Prostate gland (tissue), 2 donors: ENCODE results near the gene ITGB4. TPM values are rescaled to one million over a fixed set of nuclear protein-coding genes. Genes with fewer than 3 reads are reported as not detected.

ENCODE experiments used
- DNase-seq: peaks from one replicate; pipeline ENCODE4 v3.0.0-alpha.2; 2019; ENCODE audit warnings: low spot score
- H3K27ac ChIP-seq, 2 donors: fragments of 200-600 bp; sonication (generic); 2 replicates each; pipeline ENCODE4 v1.5.1; 2017 to 2019
- H3K27me3 ChIP-seq: fragments of 200-600 bp; sonication (generic); replicated peaks from 2 replicates; pipeline ENCODE4 v1.5.1; 2019; ENCODE audit not compliant: insufficient read depth
- H3K36me3 ChIP-seq, 2 donors: fragments of 200-600 bp; sonication (generic); 1 replicate in 1 of 2; 2 replicates in 1 of 2; pipeline versions ENCODE4 v1.5.1 to v1.8.1; 2017 to 2019
- H3K4me1 ChIP-seq: fragments of 200-600 bp; sonication (generic); replicated peaks from 2 replicates; pipeline ENCODE4 v1.5.1; 2019
- H3K4me3 ChIP-seq, 2 donors: fragments of 200-600 bp; sonication (generic); 2 replicates each; pipeline ENCODE4 v1.5.1; 2017 to 2019
- H3K9me3 ChIP-seq: fragments of 200-600 bp; sonication (generic); 2 replicates; pipeline ENCODE4 v1.5.1; 2017
- POLR2A ChIP-seq: fragments of 450-650 bp; IDR thresholded peaks from one replicate; pipeline ENCODE4 v1.6.1; 2016; ENCODE audit warnings: antibody characterized with exemption, mild to moderate bottlenecking
- POLR2AphosphoS5 ChIP-seq: sonication (generic); formaldehyde crosslinking; IDR thresholded peaks from one replicate; pipeline ENCODE4 v1.6.1; 2017; ENCODE audit warnings: antibody characterized with exemption
- WGBS: methylation state at CpG from one replicate; pipeline ENCODE4 v1.1.5; 2018; 5-methylcytosine and 5-hydroxymethylcytosine counted together
- intact Hi-C: fragments of 100-400 bp; cut with DNase I; formaldehyde crosslinking; loops from one replicate; pipeline ENCODE4 v1.14.2; 2022
- total RNA-seq, 2 donors: library from RNA; depleted of rRNA; stranded (reverse); fragments of >200 nt; gene quantifications; one replicate each; pipeline ENCODE4 v1.1.0, GENCODE V29; 2016
- TF ChIP-seq, protein P1 (sequence below), 4 experiments: fragments of 200-600 bp in 2 of 4; fragments of 450-650 bp in 2 of 4; sonication (generic) in 2 of 4; IDR thresholded peaks; 1 replicate in 3 of 4; 2 replicates in 1 of 4; pipeline ENCODE4 v1.5.1; 2016 to 2019; ENCODE audit warnings: antibody characterized with exemption in 4 of 4, mild to moderate bottlenecking in 2 of 4, moderate library complexity in 2 of 4

The ITGB4 gene
- total RNA-seq = 100 to 1,000 TPM in 1 of 2 donors, 10 to 100 TPM in 1; 81.0 to 105 TPM

DNA sequence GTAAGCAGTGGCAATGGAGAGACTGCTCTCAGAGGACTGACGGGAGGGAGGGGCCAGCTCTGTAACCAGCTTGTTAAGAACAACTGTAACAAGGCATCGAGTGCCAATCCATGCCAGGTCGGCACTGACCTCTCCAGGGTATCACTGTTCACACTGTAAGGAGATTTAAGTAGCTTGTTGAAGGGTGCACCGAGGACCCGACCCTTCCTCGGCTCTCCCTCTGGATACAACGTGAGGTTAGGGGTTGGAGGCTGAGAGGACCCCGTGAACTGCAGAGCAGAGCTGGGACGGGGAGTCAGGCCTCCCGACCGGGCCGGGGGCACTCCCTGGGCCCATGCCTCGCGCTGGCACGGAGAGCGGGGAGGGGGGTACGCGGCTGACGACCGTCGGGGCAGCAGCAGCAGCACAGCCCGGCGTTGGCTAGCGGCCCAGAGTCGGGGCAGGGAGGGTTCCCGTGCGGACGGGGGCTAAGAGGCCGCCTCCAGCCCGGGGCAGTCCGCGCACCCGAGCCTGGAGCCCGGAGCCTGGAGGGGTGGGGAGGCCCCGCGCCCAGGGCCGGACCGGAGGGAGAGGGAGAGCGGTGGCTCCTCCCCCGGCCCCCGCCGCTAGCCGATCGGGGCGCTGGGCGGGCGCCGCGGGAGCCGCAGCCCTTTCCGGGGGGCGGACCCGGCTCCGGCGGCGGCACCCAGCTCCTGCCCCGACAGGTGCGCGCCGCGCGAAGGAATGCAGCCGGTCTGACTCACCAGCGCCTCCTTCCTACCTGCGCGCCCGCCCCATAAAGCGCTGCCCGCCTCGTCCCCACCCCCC is at the start of gene ITGB4:
Gene ITGB4, plus strand, starts transcription at position 804 of the 807 bp plus-strand sequence. CDS start 3,245 bp downstream, outside the sequence.
- Histone ChIP-seq H3K36me3 (no peaks in the 10 kb centered on the region), H3K4me3 (peak within 1 kb of the TSS; percentile 34 to 53), H3K27ac (peak within 1 kb of the TSS; percentile 73 to 82), H3K9me3 (no peaks in the 10 kb centered on the region), H3K27me3 (no peaks in the 10 kb centered on the region), H3K4me1 (peaks cover 2% of the 10 kb centered on the region)
- intact Hi-C loops = no loop called here
- WGBS = 3% methylated on average over 16 of the region's 70 CpGs
- DNase-seq = peak; percentile 87
- TF ChIP-seq POLR2A (peak; percentile 41), POLR2AphosphoS5 (peak; percentile 30)
- TF ChIP-seq, protein P1, sequence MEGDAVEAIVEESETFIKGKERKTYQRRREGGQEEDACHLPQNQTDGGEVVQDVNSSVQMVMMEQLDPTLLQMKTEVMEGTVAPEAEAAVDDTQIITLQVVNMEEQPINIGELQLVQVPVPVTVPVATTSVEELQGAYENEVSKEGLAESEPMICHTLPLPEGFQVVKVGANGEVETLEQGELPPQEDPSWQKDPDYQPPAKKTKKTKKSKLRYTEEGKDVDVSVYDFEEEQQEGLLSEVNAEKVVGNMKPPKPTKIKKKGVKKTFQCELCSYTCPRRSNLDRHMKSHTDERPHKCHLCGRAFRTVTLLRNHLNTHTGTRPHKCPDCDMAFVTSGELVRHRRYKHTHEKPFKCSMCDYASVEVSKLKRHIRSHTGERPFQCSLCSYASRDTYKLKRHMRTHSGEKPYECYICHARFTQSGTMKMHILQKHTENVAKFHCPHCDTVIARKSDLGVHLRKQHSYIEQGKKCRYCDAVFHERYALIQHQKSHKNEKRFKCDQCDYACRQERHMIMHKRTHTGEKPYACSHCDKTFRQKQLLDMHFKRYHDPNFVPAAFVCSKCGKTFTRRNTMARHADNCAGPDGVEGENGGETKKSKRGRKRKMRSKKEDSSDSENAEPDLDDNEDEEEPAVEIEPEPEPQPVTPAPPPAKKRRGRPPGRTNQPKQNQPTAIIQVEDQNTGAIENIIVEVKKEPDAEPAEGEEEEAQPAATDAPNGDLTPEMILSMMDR (IDR thresholded peaks at IDR 0.05) = peak in 1 of 4 experiments; percentile 42

DNA sequence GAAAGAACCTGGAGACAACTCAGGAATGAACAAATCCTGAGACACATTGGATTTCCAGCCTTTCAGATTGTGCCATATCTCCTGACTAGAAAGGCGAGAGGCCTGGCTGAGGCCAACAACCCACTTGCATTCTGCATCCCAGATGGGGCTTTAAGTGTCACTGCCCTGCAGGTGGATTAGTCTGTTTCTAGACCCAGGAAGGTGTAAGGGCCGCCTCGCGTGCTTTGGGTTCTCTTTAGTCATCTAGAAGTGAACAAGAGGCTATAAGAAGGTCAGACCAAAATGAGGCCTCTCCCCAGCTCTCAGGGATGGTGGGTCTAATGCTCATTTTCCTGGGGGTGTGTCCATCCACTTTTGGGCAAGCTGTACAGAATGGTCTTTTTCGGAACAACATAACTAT is 49.2 kb upstream of the ITGB4 start:
- H3K4me1 ChIP-seq = no peaks in the 10 kb centered on the region
- 93% methylated on average over 5 of the region's 5 CpGs for WGBS
- H3K36me3 ChIP-seq = peaks cover 4 to 14% of the 10 kb centered on the region in 2 donors
- TF ChIP-seq POLR2A (no peak), POLR2AphosphoS5 (no peak)
- TF ChIP-seq, protein P1 (IDR thresholded peaks at IDR 0.05) = no peak
- no peak overlapping the region for H3K27ac ChIP-seq
- no peaks in the 10 kb centered on the region for H3K27me3 ChIP-seq
- H3K9me3 ChIP-seq = no peaks in the 10 kb centered on the region
- no peak for DNase-seq
- H3K4me3 ChIP-seq = no peak overlapping the region
- intact Hi-C loops = loop anchor here (2.0 kb wide), 1 partner anchor 79 kb away; no protein-coding TSS in a partner anchor

DNA sequence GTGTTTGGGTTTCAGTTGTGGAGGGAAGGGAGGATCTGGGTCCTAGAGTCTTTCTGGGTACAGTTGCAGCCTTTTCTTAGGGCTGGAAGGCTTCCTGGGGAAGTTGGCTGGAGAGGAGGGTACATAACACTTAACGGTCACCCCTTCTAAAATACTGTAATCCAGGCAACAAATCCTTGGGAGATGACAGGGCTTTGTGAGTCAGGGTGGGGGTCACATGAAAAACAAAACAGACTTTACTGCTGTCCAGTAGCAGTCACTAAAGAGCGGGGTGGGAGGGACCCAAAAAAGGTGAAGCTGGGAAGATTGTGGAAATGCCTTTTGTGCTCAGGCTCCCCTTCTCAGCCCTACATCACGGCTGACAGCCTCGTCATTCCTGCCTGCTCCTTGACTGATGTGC is 47.8 kb upstream of the ITGB4 start:
- no peaks in the 10 kb centered on the region for H3K27me3 ChIP-seq
- no peak for DNase-seq
- TF ChIP-seq, protein P1 (IDR thresholded peaks at IDR 0.05) = no peak
- TF ChIP-seq POLR2A (no peak), POLR2AphosphoS5 (no peak)
- 75% methylated on average over 4 of the region's 4 CpGs for WGBS
- H3K9me3 ChIP-seq = no peaks in the 10 kb centered on the region
- H3K4me1 ChIP-seq = no peaks in the 10 kb centered on the region
- intact Hi-C loops = loop anchor here (2.0 kb wide), 1 partner anchor 77 kb away; no protein-coding TSS in a partner anchor
- no peak overlapping the region for H3K27ac ChIP-seq
- peaks cover 4 to 14% of the 10 kb centered on the region in 2 donors for H3K36me3 ChIP-seq
- no peak overlapping the region for H3K4me3 ChIP-seq

DNA sequence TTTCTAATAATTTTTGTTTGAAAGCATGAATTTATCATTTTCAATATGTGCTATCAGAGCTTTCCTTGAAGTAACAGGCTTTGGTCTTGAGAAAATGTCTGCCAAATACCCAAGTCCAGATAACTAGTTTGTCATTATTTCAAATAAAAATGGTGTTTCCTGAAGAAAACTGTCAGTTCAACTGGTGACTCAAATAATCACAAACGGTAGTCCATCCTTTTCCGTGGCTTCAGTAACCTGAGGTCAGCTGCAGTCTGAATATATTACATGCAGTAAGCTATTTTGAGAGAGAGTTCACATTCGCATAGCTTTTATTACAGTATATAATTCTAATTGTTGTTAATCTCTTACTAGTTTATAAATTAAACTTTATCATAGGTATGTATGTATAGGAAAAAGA is 44.8 kb upstream of the ITGB4 start:
- DNase-seq = no peak
- Histone ChIP-seq H3K27ac (no peak overlapping the region), H3K27me3 (no peaks in the 10 kb centered on the region), H3K9me3 (no peaks in the 10 kb centered on the region), H3K36me3 (peaks cover 4 to 9% of the 10 kb centered on the region in 2 donors), H3K4me1 (peaks cover 10% of the 10 kb centered on the region), H3K4me3 (no peak overlapping the region)
- TF ChIP-seq, protein P1 (IDR thresholded peaks at IDR 0.05) = no peak
- TF ChIP-seq POLR2AphosphoS5 (no peak), POLR2A (no peak)
- intact Hi-C loops = no loop called here
- 70% methylated on average over 3 of the region's 3 CpGs for WGBS
